Measurements from ENCODE around the gene CLHC1. TPM values are rescaled to one million over a fixed set of nuclear protein-coding genes. Genes with fewer than 3 reads are reported as not detected.

The CLHC1 gene
- total and polyA plus RNA-seq, 2 donors (not counting 1 experiment from before 2014, with no cell fraction given): 2.0 to 12.8 TPM

GRCh38 chr2:55176094-55176415 lies 56.0 kb downstream of the CLHC1 start:
- H4K20me1 ChIP-seq (ENCODE audit: control insufficient read depth, insufficient read depth, low read length, poor library complexity, severe bottlenecking): no peaks in the 10 kb centered on the region

More at GRCh38 chr2:55176094-55176415, 56.0 kb downstream of the CLHC1 start:
- POLR2A ChIA-PET: interaction anchor here (0.6 kb wide), 1 partner anchor 25 kb away, joined by 5 read pairs; no protein-coding TSS in a partner anchor
- Histone ChIP-seq H3K79me2 (ENCODE audit: control insufficient read depth, insufficient read depth, low read length) (no peaks in the 10 kb centered on the region), H2AFZ (ENCODE audit: insufficient read depth, low read depth, low read length, poor library complexity, severe bottlenecking) (peak overlapping the region; percentile 44), H3K9ac (ENCODE audit: low read length) (peak overlapping the region; percentile 24), H3K36me3 (replicated peaks in 1 of 2; ENCODE audit: control extremely low read depth in 1 of 2, control insufficient read depth in 1 of 2, extremely low read depth in 1 of 2, insufficient read depth in 2 of 2, low read length in 1 of 2) (no peaks in the 10 kb centered on the region), H3K9me3 (ENCODE audit: control extremely low read depth in 1 of 3, control insufficient read depth in 2 of 3, insufficient read depth in 1 of 3, low read length in 2 of 3) (no peaks in the 10 kb centered on the region), H3K4me3 (ENCODE audit: control extremely low read depth in 1 of 5, extremely low read depth in 1 of 5, insufficient read depth in 1 of 5, low read depth in 2 of 5, low read length in 4 of 5) (peak overlapping the region in 1 of 5 experiments; percentile 34), H3K27me3 (replicated peaks in 1 of 4; ENCODE audit: control extremely low read depth in 1 of 4, control insufficient read depth in 3 of 4, insufficient read depth in 4 of 4, low read length in 3 of 4) (no peaks in the 10 kb centered on the region), H3K4me1 (ENCODE audit: control insufficient read depth in 2 of 2, insufficient read depth in 2 of 2, low read length in 2 of 2) (peaks cover 0 to 4% of the 10 kb centered on the region in 2 donors), H3K4me2 (replicated peaks; ENCODE audit: low read depth, low read length, poor library complexity, severe bottlenecking) (peak overlapping the region; percentile 46), H3K27ac (ENCODE audit: low read length in 2 of 2) (no peak overlapping the region)
- Mint-ChIP-seq H3K27me3 (no peaks in the 10 kb centered on the region), H3K4me3 (no peak overlapping the region), H3K27ac (no peak overlapping the region), H3K4me1 (peaks cover 7% of the 10 kb centered on the region), H3K9me3 (ENCODE audit: insufficient read depth) (no peaks in the 10 kb centered on the region)
- TF ChIP-seq CTCF (IDR thresholded peaks at IDR 0.05) (no peak), EZH2 (IDR thresholded peaks at IDR 0.05; ENCODE audit: borderline replicate concordance, insufficient read depth, low read depth, low read length, poor library complexity, severe bottlenecking) (no peak)
- intact Hi-C loops (cut with micrococcal nuclease): loop anchor here (10.0 kb wide), 2 partner anchors 651 to 1071 kb away; no protein-coding TSS in a partner anchor
- CTCF ChIA-PET: interaction anchor here (0.5 to 8.1 kb wide), 19 partner anchors 9 to 511 kb away, joined by 3 to 103 read pairs (median 6); no protein-coding TSS in a partner anchor
- WGBS (ENCODE audit: insufficient coverage): 0% methylated on average over 1 of the region's 1 CpG
- no peak for DNase-seq
- ATAC-seq (ENCODE audit: low read depth): no peak

All from B cell (primary cell).